OCI-LY7 (cell line): ENCODE results near the gene TAF3. TPM values are rescaled to one million over a fixed set of nuclear protein-coding genes. Genes with fewer than 3 reads are reported as not detected.

Experiments used
- BruUV-seq: library from RNA; stranded (reverse); fragments of 400-500 nt; replicated peaks from 2 replicates; lab custom pipeline; 2021; lab: Mats Ljungman, UMichigan
- CTCF ChIA-PET: fragments of 300-600 bp; sonication (Branson Sonifier 250); formaldehyde crosslinking; loops from one replicate; lab custom pipeline; 2022; ENCODE audit warnings: antibody characterized with exemption; ENCODE audit not compliant: unreplicated experiment; lab: Charles Lee
- POLR2A ChIA-PET: fragments of 300-600 bp; sonication (Branson Sonifier 250); formaldehyde crosslinking; loops from one replicate; lab custom pipeline; 2022; ENCODE audit warnings: antibody characterized with exemption; lab: Charles Lee
- DNase-seq: peaks from one replicate; pipeline ENCODE4 v3.0.0-alpha.2; 2015; ENCODE audit warnings: low spot score
- H2AFZ ChIP-seq: fragments of 200-600 bp; sonication (generic), shearing (Covaris generic); 2 replicates; pipeline ENCODE4 v1.6.1; 2014; ENCODE audit warnings: mild to moderate bottlenecking, antibody characterized with exemption, low read length, moderate library complexity
- H3K27ac ChIP-seq: fragments of 200-600 bp; sonication (generic); 2 replicates; pipeline ENCODE4 v1.5.1; 2014; ENCODE audit warnings: mixed run types, low read depth, mild to moderate bottlenecking, moderate library complexity, low read length, inconsistent platforms; ENCODE audit not compliant: poor library complexity, severe bottlenecking
- H3K36me3 ChIP-seq: fragments of 200-600 bp; sonication (generic); 2 replicates; pipeline ENCODE4 v1.6.1; 2014; ENCODE audit warnings: mild to moderate bottlenecking, antibody characterized with exemption, low read length, moderate library complexity, mixed read lengths; ENCODE audit not compliant: insufficient read depth
- H3K4me1 ChIP-seq: fragments of 200-600 bp; sonication (generic); 2 replicates; pipeline ENCODE4 v1.5.1; 2014; ENCODE audit warnings: mild to moderate bottlenecking, low read length; ENCODE audit not compliant: insufficient read depth, poor library complexity, severe bottlenecking
- H3K4me2 ChIP-seq: fragments of 200-600 bp; sonication (generic); 2 replicates; pipeline ENCODE4 v1.6.1; 2014; ENCODE audit warnings: mild to moderate bottlenecking, low read length
- H3K4me3 ChIP-seq: fragments of 200-600 bp; sonication (generic); 2 replicates; pipeline ENCODE4 v1.5.1; 2014; ENCODE audit warnings: mild to moderate bottlenecking, low read depth, low read length; ENCODE audit not compliant: poor library complexity, severe bottlenecking
- H3K79me2 ChIP-seq: fragments of 200-600 bp; sonication (generic); 2 replicates; pipeline ENCODE4 v1.6.1; 2016; ENCODE audit warnings: low read depth, mild to moderate bottlenecking, low read length, moderate library complexity, mixed read lengths; ENCODE audit not compliant: insufficient read depth
- H3K9me2 ChIP-seq: fragments of 200-600 bp; sonication (generic); 2 replicates; pipeline ENCODE4 v1.6.1; 2016; ENCODE audit warnings: mild to moderate bottlenecking, low read length, mixed read lengths; ENCODE audit not compliant: insufficient read depth
- H3K9me3 ChIP-seq: fragments of 200-600 bp; sonication (generic); 2 replicates; pipeline ENCODE4 v1.6.1; 2014; ENCODE audit warnings: mild to moderate bottlenecking, mixed run types, low read length, mixed read lengths
- H4K20me1 ChIP-seq: fragments of 200-600 bp; sonication (generic); 2 replicates; pipeline ENCODE4 v1.6.1; 2014; ENCODE audit warnings: mild to moderate bottlenecking, antibody characterized with exemption, low read length, moderate library complexity, mixed read lengths; ENCODE audit not compliant: insufficient read depth
- EZH2phosphoT487 ChIP-seq: fragments of 200-600 bp; sonication (generic); IDR thresholded peaks from 2 replicates; pipeline ENCODE4 v1.6.1; 2018; ENCODE audit warnings: low read depth, borderline replicate concordance, mild to moderate bottlenecking, mixed run types, antibody characterized with exemption, low read length, moderate library complexity, mixed read lengths
- intact Hi-C: fragments of 100-400 bp; cut with micrococcal nuclease; formaldehyde crosslinking; loops from one replicate; pipeline ENCODE4 v1.10.0; 2022; ENCODE audit not compliant: unreplicated experiment
- total RNA-seq, 2 experiments: library from RNA; depleted of rRNA in 1 of 2; stranded (reverse); fragments of >200 nt in 1 of 2; shearing (Covaris generic) in 1 of 2; gene quantifications; 2 replicates each; pipeline ENCODE4 v1.2.3, GENCODE V29; 2014 to 2022
- TF ChIP-seq, protein P1 (sequence below): fragments of 200-600 bp; sonication (generic); conservative IDR thresholded peaks from 2 replicates; pipeline ENCODE4 v1.5.1; 2014; ENCODE audit warnings: mild to moderate bottlenecking, antibody characterized with exemption, low read length, moderate library complexity, mixed read lengths

TAF3 gene
- total RNA-seq, 2 experiments from 2014 or later = 3.8 to 11.1 TPM

DNA sequence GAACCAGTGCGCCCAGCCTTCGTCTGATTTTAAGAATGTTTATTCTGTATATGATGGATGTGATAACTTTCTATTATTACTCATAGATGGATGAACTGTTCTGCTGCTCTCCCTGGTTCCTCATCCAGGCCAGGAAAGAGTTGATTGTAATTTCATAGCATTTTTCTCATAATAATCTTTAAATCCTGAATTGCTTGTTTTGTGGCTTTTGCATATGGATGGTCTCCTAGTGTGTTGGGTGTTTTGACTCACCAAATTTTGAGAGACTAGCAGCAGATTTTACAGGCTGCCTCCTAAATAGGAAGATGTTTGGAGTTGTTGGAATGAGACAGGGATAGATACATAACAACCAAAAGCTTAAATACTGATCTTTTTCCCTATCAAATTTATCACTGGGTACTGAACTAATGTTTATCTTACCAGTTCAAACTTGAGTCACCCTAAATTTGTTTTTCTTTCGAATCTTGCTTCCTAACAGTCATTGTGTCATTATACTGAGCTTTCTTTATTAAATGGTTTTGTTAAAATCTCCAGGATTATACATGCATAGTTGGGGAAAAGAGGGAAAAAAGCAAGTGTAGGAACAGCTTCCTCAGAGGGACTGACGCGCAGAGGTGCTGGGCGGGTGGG is 130.2 kb downstream of the TAF3 start:
- Histone ChIP-seq H4K20me1 (no peaks in the 10 kb centered on the region), H3K36me3 (no peaks in the 10 kb centered on the region), H2AFZ (no peak overlapping the region), H3K4me3 (no peak overlapping the region), H3K27ac (no peak overlapping the region), H3K79me2 (no peaks in the 10 kb centered on the region), H3K9me3 (no peaks in the 10 kb centered on the region), H3K4me2 (no peak overlapping the region), H3K4me1 (no peaks in the 10 kb centered on the region), H3K9me2 (no peaks in the 10 kb centered on the region)
- ChIA-PET POLR2A (no interaction called here), CTCF (no interaction called here)
- TF ChIP-seq, protein P1, sequence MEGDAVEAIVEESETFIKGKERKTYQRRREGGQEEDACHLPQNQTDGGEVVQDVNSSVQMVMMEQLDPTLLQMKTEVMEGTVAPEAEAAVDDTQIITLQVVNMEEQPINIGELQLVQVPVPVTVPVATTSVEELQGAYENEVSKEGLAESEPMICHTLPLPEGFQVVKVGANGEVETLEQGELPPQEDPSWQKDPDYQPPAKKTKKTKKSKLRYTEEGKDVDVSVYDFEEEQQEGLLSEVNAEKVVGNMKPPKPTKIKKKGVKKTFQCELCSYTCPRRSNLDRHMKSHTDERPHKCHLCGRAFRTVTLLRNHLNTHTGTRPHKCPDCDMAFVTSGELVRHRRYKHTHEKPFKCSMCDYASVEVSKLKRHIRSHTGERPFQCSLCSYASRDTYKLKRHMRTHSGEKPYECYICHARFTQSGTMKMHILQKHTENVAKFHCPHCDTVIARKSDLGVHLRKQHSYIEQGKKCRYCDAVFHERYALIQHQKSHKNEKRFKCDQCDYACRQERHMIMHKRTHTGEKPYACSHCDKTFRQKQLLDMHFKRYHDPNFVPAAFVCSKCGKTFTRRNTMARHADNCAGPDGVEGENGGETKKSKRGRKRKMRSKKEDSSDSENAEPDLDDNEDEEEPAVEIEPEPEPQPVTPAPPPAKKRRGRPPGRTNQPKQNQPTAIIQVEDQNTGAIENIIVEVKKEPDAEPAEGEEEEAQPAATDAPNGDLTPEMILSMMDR = no peak
- no peak for TF ChIP-seq EZH2phosphoT487
- DNase-seq = no peak
- intact Hi-C loops = no loop called here
- BruUV-seq = no TSS peak

DNA sequence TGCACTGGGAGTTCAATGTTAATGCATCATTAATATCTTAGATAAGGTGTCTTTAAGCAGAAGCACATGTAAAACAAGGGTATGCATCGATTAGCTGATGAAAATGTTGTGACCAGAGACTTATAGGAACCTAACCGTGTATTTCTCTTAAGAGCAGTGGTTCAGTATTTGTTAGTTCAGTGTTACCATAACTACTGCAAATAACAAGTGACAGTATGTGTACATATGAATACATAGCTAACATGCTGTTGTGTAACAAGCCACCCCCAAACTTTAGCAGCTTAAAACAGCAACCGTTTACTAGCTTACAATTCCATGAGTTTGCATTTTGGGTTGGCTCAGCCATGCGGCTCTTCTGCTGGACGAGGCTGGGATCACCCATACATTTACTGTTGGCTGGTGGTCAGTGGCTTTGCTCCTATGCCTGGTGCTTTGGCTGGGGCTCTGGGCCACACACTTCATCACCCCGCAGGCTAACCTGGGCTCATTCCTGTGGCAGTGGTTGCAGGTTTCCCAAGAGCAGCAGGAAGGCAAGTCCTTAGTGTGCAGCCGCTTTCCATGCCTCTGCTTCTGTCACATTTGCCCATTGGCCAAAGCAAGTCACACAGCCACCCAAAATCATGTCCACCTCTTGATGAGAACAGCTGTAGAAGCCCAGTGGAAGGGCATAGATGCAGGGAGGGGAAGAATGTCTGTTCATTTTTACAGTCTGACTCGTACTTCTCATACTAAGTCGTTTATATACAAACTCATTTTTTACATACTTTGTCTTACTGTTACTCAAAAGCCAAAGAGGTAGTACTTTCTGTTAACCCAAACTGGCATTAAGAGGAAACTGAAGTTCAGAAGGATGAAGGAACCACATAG is 132.9 kb downstream of the TAF3 start:
- Histone ChIP-seq H3K79me2 (no peaks in the 10 kb centered on the region), H2AFZ (no peak overlapping the region), H3K27ac (no peak overlapping the region), H3K9me3 (no peaks in the 10 kb centered on the region), H3K36me3 (no peaks in the 10 kb centered on the region), H3K4me3 (no peak overlapping the region), H3K4me1 (peaks cover 3% of the 10 kb centered on the region), H4K20me1 (no peaks in the 10 kb centered on the region), H3K4me2 (no peak overlapping the region), H3K9me2 (no peaks in the 10 kb centered on the region)
- DNase-seq = no peak
- TF ChIP-seq EZH2phosphoT487 = no peak
- TF ChIP-seq, protein P1 = no peak
- ChIA-PET CTCF (no interaction called here), POLR2A (interaction anchor here (1.0 to 1.3 kb wide), 2 partner anchors 20 to 35 kb away, joined by 3 read pairs; no protein-coding TSS in a partner anchor)
- no TSS peak for BruUV-seq
- intact Hi-C loops = no loop called here
